Tibial nerve (tissue), 4 donors: ENCODE measurements around the gene CMIP. TPM values are rescaled to one million over a fixed set of nuclear protein-coding genes. Genes with fewer than 3 reads are reported as not detected.

Source experiments
- DNase-seq, 2 donors: peaks; one replicate each; pipeline ENCODE4 v3.0.0-alpha.2; 2019; ENCODE audit warnings: low spot score in 2 of 2
- H3K27ac ChIP-seq, 4 donors: fragments of 200-600 bp; sonication (generic) in 3 of 4; one replicate each; pipeline ENCODE4 v1.5.1; 2017 to 2019; ENCODE audit warnings: mild to moderate bottlenecking in 1 of 4
- H3K27me3 ChIP-seq, 2 donors: fragments of 200-600 bp; sonication (generic) in 1 of 2; one replicate each; pipeline versions ENCODE4 v1.5.1 to v1.6.0; 2017 to 2019
- H3K36me3 ChIP-seq, 3 donors: fragments of 200-600 bp; sonication (generic); one replicate each; pipeline ENCODE4 v1.5.1; 2018 to 2019
- H3K4me1 ChIP-seq, 4 donors: fragments of 200-600 bp; sonication (generic) in 3 of 4; one replicate each; pipeline ENCODE4 v1.5.1; 2017 to 2019
- H3K4me3 ChIP-seq, 4 donors: fragments of 200-600 bp; sonication (generic) in 3 of 4; one replicate each; pipeline ENCODE4 v1.5.1; 2017 to 2019; ENCODE audit warnings: mild to moderate bottlenecking in 1 of 4, moderate library complexity in 1 of 4
- H3K9me3 ChIP-seq, 4 donors: fragments of 200-600 bp; sonication (generic) in 3 of 4; one replicate each; pipeline ENCODE4 v1.5.1; 2017 to 2019
- EP300 ChIP-seq, 2 donors: sonication (generic); formaldehyde crosslinking; IDR thresholded peaks; one replicate each; pipeline ENCODE4 v1.6.1; 2017; ENCODE audit warnings: antibody characterized with exemption in 2 of 2, mild to moderate bottlenecking in 1 of 2
- POLR2A ChIP-seq, 2 donors: fragments of 450-650 bp; IDR thresholded peaks; one replicate each; pipeline ENCODE4 v1.6.1; 2017; ENCODE audit warnings: antibody characterized with exemption in 2 of 2, mild to moderate bottlenecking in 2 of 2, moderate library complexity in 2 of 2
- WGBS, 2 donors: methylation state at CpG; one replicate each; pipeline ENCODE4 v1.1.5; 2018; 5-methylcytosine and 5-hydroxymethylcytosine counted together
- total RNA-seq, 4 donors: library from RNA; depleted of rRNA; stranded (reverse); fragments of >200 nt; gene quantifications; one replicate each; pipeline ENCODE4 v1.1.0, GENCODE V29; 2016
- TF ChIP-seq, protein P1 (sequence below), 5 experiments: fragments of 200-600 bp in 3 of 5; fragments of 450-650 bp in 2 of 5; sonication (generic) in 3 of 5; IDR thresholded peaks; one replicate each; pipeline ENCODE4 v1.5.1; 2016 to 2019; ENCODE audit warnings: antibody characterized with exemption in 5 of 5, mild to moderate bottlenecking in 3 of 5, moderate library complexity in 2 of 5

The CMIP gene
- total RNA-seq, 4 donors from 2014 or later = 28.2 to 48.8 (median 31.8) TPM

GRCh38 chr16:81572386-81573144 is 128.0 kb downstream of the CMIP start:
- no peak for DNase-seq
- Histone ChIP-seq H3K27me3 (no peaks in the 10 kb centered on the region), H3K27ac (no peak overlapping the region), H3K36me3 (no peaks in the 10 kb centered on the region), H3K4me1 (peaks cover 0 to 18% (median 2%) of the 10 kb centered on the region in 4 donors), H3K4me3 (no peak overlapping the region), H3K9me3 (no peaks in the 10 kb centered on the region)
- 90 to 95% methylated on average over 20 of the region's 20 CpGs for WGBS, 2 donors
- no peak for TF ChIP-seq POLR2A (IDR thresholded peaks at IDR 0.05)
- TF ChIP-seq, protein P1, sequence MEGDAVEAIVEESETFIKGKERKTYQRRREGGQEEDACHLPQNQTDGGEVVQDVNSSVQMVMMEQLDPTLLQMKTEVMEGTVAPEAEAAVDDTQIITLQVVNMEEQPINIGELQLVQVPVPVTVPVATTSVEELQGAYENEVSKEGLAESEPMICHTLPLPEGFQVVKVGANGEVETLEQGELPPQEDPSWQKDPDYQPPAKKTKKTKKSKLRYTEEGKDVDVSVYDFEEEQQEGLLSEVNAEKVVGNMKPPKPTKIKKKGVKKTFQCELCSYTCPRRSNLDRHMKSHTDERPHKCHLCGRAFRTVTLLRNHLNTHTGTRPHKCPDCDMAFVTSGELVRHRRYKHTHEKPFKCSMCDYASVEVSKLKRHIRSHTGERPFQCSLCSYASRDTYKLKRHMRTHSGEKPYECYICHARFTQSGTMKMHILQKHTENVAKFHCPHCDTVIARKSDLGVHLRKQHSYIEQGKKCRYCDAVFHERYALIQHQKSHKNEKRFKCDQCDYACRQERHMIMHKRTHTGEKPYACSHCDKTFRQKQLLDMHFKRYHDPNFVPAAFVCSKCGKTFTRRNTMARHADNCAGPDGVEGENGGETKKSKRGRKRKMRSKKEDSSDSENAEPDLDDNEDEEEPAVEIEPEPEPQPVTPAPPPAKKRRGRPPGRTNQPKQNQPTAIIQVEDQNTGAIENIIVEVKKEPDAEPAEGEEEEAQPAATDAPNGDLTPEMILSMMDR (IDR thresholded peaks at IDR 0.05) = no peak
- TF ChIP-seq EP300 (IDR thresholded peaks at IDR 0.05) = no peak

GRCh38 chr16:81573533-81574020 is 129.0 kb downstream of the CMIP start:
- Histone ChIP-seq H3K36me3 (no peaks in the 10 kb centered on the region), H3K27ac (no peak overlapping the region), H3K4me1 (peaks cover 0 to 12% (median 0%) of the 10 kb centered on the region in 4 donors), H3K9me3 (no peaks in the 10 kb centered on the region), H3K27me3 (no peaks in the 10 kb centered on the region), H3K4me3 (no peak overlapping the region)
- TF ChIP-seq POLR2A (IDR thresholded peaks at IDR 0.05) (no peak), EP300 (IDR thresholded peaks at IDR 0.05) (no peak)
- TF ChIP-seq, protein P1 (IDR thresholded peaks at IDR 0.05) = no peak
- 89 to 92% methylated on average over 7 of the region's 7 CpGs for WGBS, 2 donors
- no peak for DNase-seq

DNA sequence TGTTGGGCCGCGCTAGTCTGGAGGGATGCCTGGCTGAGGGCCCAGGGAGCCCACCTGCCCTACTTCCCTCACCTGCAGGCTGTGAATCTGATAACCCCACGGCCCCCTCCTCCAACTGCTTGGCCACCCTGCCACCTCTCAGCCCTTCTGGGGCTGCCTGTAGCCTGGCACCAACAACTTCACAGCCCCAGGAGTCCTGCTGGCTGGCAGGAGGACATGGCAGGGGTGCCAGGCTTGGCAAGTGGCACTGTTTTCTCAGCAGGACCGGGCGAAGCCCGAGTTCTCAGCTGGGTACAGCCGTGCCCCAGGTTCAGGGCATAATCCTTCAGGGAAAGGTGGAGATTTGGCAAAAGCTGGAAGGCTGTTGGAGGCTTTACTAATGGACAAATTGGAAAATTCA is 129.6 kb downstream of the CMIP start:
- H3K4me3 ChIP-seq = no peak overlapping the region
- H3K27me3 ChIP-seq = no peaks in the 10 kb centered on the region
- no peaks in the 10 kb centered on the region for H3K36me3 ChIP-seq
- H3K9me3 ChIP-seq = no peaks in the 10 kb centered on the region
- TF ChIP-seq EP300 (IDR thresholded peaks at IDR 0.05) (no peak), POLR2A (IDR thresholded peaks at IDR 0.05) (no peak)
- TF ChIP-seq, protein P1 (IDR thresholded peaks at IDR 0.05) = no peak
- 88 to 95% methylated on average over 7 of the region's 7 CpGs for WGBS, 2 donors
- DNase-seq = no peak
- H3K4me1 ChIP-seq = peaks cover 0 to 10% (median 0%) of the 10 kb centered on the region in 4 donors
- no peak overlapping the region for H3K27ac ChIP-seq

- TF ChIP-seq, protein P1 (IDR thresholded peaks at IDR 0.05) = no peak
- TF ChIP-seq POLR2A (IDR thresholded peaks at IDR 0.05) = no peak
- TF ChIP-seq EP300 (IDR thresholded peaks at IDR 0.05) = no peak
Observed at GRCh38 chr16:81575307-81575706, 130.7 kb downstream of the CMIP start.

GRCh38 chr16:81575834-81576233 is 131.2 kb downstream of the CMIP start:
- DNase-seq = no peak
- Histone ChIP-seq H3K27me3 (no peaks in the 10 kb centered on the region), H3K4me3 (no peak overlapping the region), H3K27ac (no peak overlapping the region), H3K36me3 (no peaks in the 10 kb centered on the region), H3K9me3 (no peaks in the 10 kb centered on the region), H3K4me1 (peaks cover 0 to 4% (median 0%) of the 10 kb centered on the region in 4 donors)
- WGBS, 2 donors = 93 to 94% methylated on average over 6 of the region's 6 CpGs
- TF ChIP-seq, protein P1 (IDR thresholded peaks at IDR 0.05) = no peak
- TF ChIP-seq EP300 (IDR thresholded peaks at IDR 0.05) (no peak), POLR2A (IDR thresholded peaks at IDR 0.05) (no peak)

More at GRCh38 chr16:81575307-81575706, 130.7 kb downstream of the CMIP start:
- H3K36me3 ChIP-seq = no peaks in the 10 kb centered on the region
- H3K4me1 ChIP-seq = peaks cover 0 to 5% (median 0%) of the 10 kb centered on the region in 4 donors
- WGBS, 2 donors = 75 to 78% methylated on average over 5 to 6 of the region's 6 CpGs
- H3K27me3 ChIP-seq = no peaks in the 10 kb centered on the region
- H3K27ac ChIP-seq = no peak overlapping the region
- no peak overlapping the region for H3K4me3 ChIP-seq
- no peak for DNase-seq
- H3K9me3 ChIP-seq = no peaks in the 10 kb centered on the region
